DND-41 (cell line): ENCODE measurements around the gene ATXN2L.

Source experiments
- ATAC-seq: fragments of 200-7000 bp; cut with Tn5 transposase; 3 replicates; pipeline ENCODE4 v1.9.1; 2021; ENCODE audit warnings: low read depth; ENCODE audit not compliant: insufficient read depth
- DNase-seq: peaks from one replicate; pipeline ENCODE4 v3.0.0-alpha.2; 2020
- H2AFZ ChIP-seq: 2 replicates; pipeline ENCODE4 v1.6.0; 2012; ENCODE audit warnings: low read depth, low read length
- H3K27ac ChIP-seq: 2 replicates; pipeline ENCODE4 v1.5.1; 2012; ENCODE audit warnings: low read length, inconsistent platforms
- H3K27me3 ChIP-seq: fragments of 200-600 bp; sonication (generic); 2 replicates; pipeline ENCODE4 v1.6.0; 2012; ENCODE audit warnings: low read length, mild to moderate bottlenecking, inconsistent platforms; ENCODE audit not compliant: insufficient read depth, poor library complexity
- H3K36me3 ChIP-seq: 2 replicates; pipeline ENCODE4 v1.5.1; 2012; ENCODE audit warnings: low read length, inconsistent platforms; ENCODE audit not compliant: insufficient read depth
- H3K4me1 ChIP-seq: 2 replicates; pipeline ENCODE4 v1.5.1; 2012; ENCODE audit warnings: mild to moderate bottlenecking, low read length; ENCODE audit not compliant: insufficient read depth
- H3K4me2 ChIP-seq: 2 replicates; pipeline ENCODE4 v1.6.0; 2012; ENCODE audit warnings: mild to moderate bottlenecking, moderate library complexity, low read length, inconsistent platforms; ENCODE audit not compliant: insufficient read depth
- H3K4me3 ChIP-seq, 2 experiments: fragments of 200-600 bp in 1 of 2; shearing (Covaris generic) in 1 of 2; 2 replicates each; pipeline ENCODE4 v1.5.1; 2012 to 2016; ENCODE audit warnings: inconsistent platforms in 2 of 2, low read length in 2 of 2, mild to moderate bottlenecking in 2 of 2, low read depth in 1 of 2, moderate library complexity in 1 of 2
- H3K79me2 ChIP-seq: 2 replicates; pipeline ENCODE4 v1.6.0; 2012; ENCODE audit warnings: low read length, inconsistent platforms; ENCODE audit not compliant: insufficient read depth
- H3K9ac ChIP-seq: 2 replicates; pipeline ENCODE4 v1.6.0; 2012; ENCODE audit warnings: low read depth, mild to moderate bottlenecking, inconsistent platforms, low read length, moderate library complexity
- H3K9me3 ChIP-seq: 2 replicates; pipeline ENCODE4 v1.5.1; 2012; ENCODE audit warnings: low read length, moderate library complexity, mild to moderate bottlenecking, inconsistent platforms; ENCODE audit not compliant: insufficient read depth, severe bottlenecking
- H4K20me1 ChIP-seq: 2 replicates; pipeline ENCODE4 v1.6.0; 2012; ENCODE audit warnings: low read length; ENCODE audit not compliant: insufficient read depth
- EZH2 ChIP-seq: IDR thresholded peaks from 3 replicates; pipeline ENCODE4 v1.6.1; 2012; ENCODE audit warnings: borderline replicate concordance, low read depth, mild to moderate bottlenecking, moderate library complexity, low read length, inconsistent platforms; ENCODE audit not compliant: severe bottlenecking
- TF ChIP-seq, protein P1 (sequence below): IDR thresholded peaks from 2 replicates; pipeline ENCODE4 v1.5.1; 2012; ENCODE audit warnings: borderline replicate concordance, low read length, moderate library complexity, mild to moderate bottlenecking; ENCODE audit not compliant: poor library complexity, severe bottlenecking; ENCODE audit errors: extremely low read depth

ATXN2L gene

DNA sequence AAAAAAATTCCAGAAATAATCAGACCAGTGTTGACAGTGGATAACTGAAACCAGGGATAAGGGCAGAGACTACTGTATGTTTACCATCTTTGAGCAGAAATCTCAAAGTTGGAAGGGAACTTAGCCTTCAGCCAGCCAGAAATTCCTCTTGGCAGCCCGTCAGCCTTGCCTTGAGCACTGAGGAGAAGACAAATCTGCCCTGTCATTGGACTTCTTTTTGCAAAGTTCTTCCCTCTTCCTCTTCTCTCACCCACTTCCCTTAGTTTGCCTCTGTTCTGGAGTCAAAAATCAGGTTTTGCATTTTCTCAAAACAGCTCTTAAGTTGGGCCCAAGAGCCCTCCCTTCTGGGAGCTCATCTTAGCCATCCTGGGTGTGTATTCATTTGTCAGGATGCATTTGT lies 17.1 kb downstream of the ATXN2L start:
- H3K27ac ChIP-seq, result no peak overlapping the region; the same call in 1 of the 2 replicates
- no peak for ATAC-seq
- peaks cover 44% of the 10 kb centered on the region for H4K20me1 ChIP-seq
- peaks cover 71% of the 10 kb centered on the region for H3K36me3 ChIP-seq
- no peak for DNase-seq
- H3K4me2 ChIP-seq, result no peak overlapping the region
- H3K27me3 ChIP-seq, result no peaks in the 10 kb centered on the region
- H3K4me1 ChIP-seq, result peaks cover 11% of the 10 kb centered on the region
- no peak overlapping the region for H2AFZ ChIP-seq
- H3K9ac ChIP-seq, result no peak overlapping the region
- no peak overlapping the region for H3K4me3 ChIP-seq
- TF ChIP-seq, protein P1, sequence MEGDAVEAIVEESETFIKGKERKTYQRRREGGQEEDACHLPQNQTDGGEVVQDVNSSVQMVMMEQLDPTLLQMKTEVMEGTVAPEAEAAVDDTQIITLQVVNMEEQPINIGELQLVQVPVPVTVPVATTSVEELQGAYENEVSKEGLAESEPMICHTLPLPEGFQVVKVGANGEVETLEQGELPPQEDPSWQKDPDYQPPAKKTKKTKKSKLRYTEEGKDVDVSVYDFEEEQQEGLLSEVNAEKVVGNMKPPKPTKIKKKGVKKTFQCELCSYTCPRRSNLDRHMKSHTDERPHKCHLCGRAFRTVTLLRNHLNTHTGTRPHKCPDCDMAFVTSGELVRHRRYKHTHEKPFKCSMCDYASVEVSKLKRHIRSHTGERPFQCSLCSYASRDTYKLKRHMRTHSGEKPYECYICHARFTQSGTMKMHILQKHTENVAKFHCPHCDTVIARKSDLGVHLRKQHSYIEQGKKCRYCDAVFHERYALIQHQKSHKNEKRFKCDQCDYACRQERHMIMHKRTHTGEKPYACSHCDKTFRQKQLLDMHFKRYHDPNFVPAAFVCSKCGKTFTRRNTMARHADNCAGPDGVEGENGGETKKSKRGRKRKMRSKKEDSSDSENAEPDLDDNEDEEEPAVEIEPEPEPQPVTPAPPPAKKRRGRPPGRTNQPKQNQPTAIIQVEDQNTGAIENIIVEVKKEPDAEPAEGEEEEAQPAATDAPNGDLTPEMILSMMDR, result no peak
- no peak for TF ChIP-seq EZH2
- no peaks in the 10 kb centered on the region for H3K9me3 ChIP-seq
- peaks cover 11% of the 10 kb centered on the region for H3K79me2 ChIP-seq

DNA sequence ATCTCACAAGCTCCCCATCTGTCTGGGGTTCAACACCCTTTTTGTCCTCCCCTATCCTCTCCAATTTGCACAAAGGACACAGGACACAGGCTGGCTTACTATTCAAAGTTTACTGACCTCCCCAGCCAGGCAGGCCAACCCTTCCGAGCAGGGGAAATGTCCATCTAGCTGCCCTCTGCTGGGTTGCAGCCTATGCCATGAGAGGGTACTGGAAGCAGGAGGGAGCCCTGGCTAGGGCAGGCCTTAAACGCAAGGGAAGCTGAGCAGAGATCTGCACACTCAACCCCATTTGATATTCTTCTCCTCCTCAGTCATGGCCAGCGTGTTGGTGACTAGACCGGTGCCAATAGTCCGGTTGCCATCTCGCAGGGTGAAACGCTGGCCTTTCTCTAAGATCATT lies 19.9 kb downstream of the ATXN2L start:
- DNase-seq (no peak), ATAC-seq (no peak)
- Histone ChIP-seq H3K4me2 (no peak overlapping the region), H3K4me3 (no peak overlapping the region), H4K20me1 (peaks cover 35% of the 10 kb centered on the region), H3K4me1 (peaks cover 30% of the 10 kb centered on the region), H3K9ac (no peak overlapping the region), H3K36me3 (peaks cover 53% of the 10 kb centered on the region), H3K27ac (no peak overlapping the region), H2AFZ (no peak overlapping the region), H3K27me3 (no peaks in the 10 kb centered on the region), H3K9me3 (no peaks in the 10 kb centered on the region), H3K79me2 (peaks cover 36% of the 10 kb centered on the region)
- no peak for TF ChIP-seq EZH2
- TF ChIP-seq, protein P1, result no peak

DNA sequence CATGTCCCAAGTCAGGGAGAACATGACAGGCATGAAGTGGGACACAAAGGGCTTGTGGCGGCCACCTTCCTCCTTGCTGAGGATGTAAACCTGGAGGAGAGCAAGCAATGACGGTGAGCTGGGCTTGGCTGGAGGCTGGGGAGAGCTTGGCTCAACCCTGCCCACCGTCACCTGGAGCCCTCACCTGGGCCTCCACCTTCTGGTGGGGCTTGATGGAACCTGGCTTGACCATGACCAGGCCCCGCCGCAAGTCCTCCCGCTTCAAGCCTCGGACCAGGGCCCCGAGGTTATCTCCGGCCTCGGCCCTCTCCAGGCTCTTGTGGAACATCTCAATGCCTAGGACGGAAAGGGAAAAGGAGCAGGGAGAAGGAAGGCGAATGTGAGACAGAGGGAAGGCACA lies 21.0 kb downstream of the ATXN2L start:
- no peak for ATAC-seq
- H3K27me3 ChIP-seq, result no peaks in the 10 kb centered on the region
- no peak overlapping the region for H3K9ac ChIP-seq
- TF ChIP-seq, protein P1, result no peak
- no peak for TF ChIP-seq EZH2
- H3K27ac ChIP-seq, result no peak overlapping the region
- peaks cover 28% of the 10 kb centered on the region for H4K20me1 ChIP-seq
- peaks cover 41% of the 10 kb centered on the region for H3K79me2 ChIP-seq
- H3K4me2 ChIP-seq, result peak overlapping the region; percentile 5; the same call in 1 of the 2 replicates
- H3K4me1 ChIP-seq, result peaks cover 30% of the 10 kb centered on the region
- H3K36me3 ChIP-seq, result peaks cover 43% of the 10 kb centered on the region
- H3K4me3 ChIP-seq, result no peak overlapping the region
- no peak for DNase-seq
- H2AFZ ChIP-seq, result no peak overlapping the region
- H3K9me3 ChIP-seq, result no peaks in the 10 kb centered on the region

DNA sequence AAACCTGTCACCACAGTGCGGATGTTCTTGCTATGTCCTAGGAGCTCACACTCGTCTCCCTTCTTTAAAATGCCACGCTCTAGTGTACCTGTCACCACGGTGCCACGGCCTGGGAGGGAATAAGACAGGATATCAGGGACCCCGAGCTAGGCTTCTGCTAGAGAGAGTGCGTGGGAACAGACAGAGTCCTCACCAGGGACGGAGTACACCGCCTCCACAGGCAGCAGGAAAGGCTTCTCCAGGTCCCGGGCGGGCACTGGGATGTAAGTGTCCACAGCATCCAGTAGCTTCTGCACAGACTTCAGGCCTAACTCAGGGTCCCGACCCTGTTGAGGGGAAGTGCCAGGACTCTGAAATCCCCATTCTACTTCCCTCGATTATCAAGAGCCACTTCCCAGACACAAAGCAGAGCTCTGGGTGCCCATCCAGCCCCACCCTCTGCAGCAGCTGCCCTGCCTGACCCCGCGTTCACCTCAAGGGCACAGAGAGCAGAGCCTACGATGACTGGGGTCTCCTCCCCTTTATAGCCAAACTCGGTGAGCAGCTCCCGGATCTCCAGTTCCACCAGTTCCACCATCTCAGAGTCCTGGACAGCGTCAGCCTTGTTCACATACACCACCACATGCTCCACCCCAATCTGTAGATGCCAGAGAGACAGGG lies 21.6 kb downstream of the ATXN2L start:
- Histone ChIP-seq H3K9ac (peak overlapping the region; percentile 78; the same call in 1 of the 2 replicates), H2AFZ (no peak overlapping the region), H3K79me2 (peaks cover 43% of the 10 kb centered on the region), H3K36me3 (peaks cover 42% of the 10 kb centered on the region), H3K4me2 (peak overlapping the region; percentile 95), H4K20me1 (peaks cover 28% of the 10 kb centered on the region), H3K27ac (no peak overlapping the region), H3K4me3 (peak overlapping the region in 1 of 2 experiments; percentile 98; a peak in 2 of 4 replicates), H3K4me1 (peaks cover 30% of the 10 kb centered on the region), H3K9me3 (no peaks in the 10 kb centered on the region), H3K27me3 (no peaks in the 10 kb centered on the region)
- no peak for DNase-seq
- no peak for TF ChIP-seq EZH2
- TF ChIP-seq, protein P1, result no peak
- ATAC-seq, result no peak
